Keratinocyte (primary cell): Measurements from ENCODE around the gene CLN6.

Source experiments
- CTCF ChIP-seq, 3 experiments: IDR thresholded peaks in 1 of 3; conservative IDR thresholded peaks in 1 of 3; optimal IDR thresholded peaks in 1 of 3; 2 replicates in 2 of 3; 3 replicates in 1 of 3; pipeline versions ENCODE3 to v1.5.1; 2011; ENCODE audit warnings: low read length in 3 of 3, mild to moderate bottlenecking in 3 of 3, moderate library complexity in 2 of 3, control low read depth in 1 of 3, inconsistent platforms in 1 of 3; ENCODE audit not compliant: insufficient read depth in 2 of 3; ENCODE audit errors: extremely low read depth in 1 of 3
- EZH2 ChIP-seq: IDR thresholded peaks from one replicate; pipeline ENCODE4 v1.6.1; 2012; ENCODE audit warnings: inconsistent platforms, mild to moderate bottlenecking, low read length, moderate library complexity

GRCh38 chr15:68218847-68219798 lies 10.4 kb downstream of the CLN6 start:
- TF ChIP-seq EZH2 (no peak), CTCF (optimal IDR thresholded peaks at IDR 0.05 in 1 of 3, IDR thresholded peaks at IDR 0.05 in 1 of 3, conservative IDR thresholded peaks at IDR 0.05 in 1 of 3; ENCODE audit: extremely low read depth in 1 of 3, insufficient read depth in 2 of 3, low read length in 3 of 3) (no peak)
